ENCODE measurements around the gene HES5.

DNA sequence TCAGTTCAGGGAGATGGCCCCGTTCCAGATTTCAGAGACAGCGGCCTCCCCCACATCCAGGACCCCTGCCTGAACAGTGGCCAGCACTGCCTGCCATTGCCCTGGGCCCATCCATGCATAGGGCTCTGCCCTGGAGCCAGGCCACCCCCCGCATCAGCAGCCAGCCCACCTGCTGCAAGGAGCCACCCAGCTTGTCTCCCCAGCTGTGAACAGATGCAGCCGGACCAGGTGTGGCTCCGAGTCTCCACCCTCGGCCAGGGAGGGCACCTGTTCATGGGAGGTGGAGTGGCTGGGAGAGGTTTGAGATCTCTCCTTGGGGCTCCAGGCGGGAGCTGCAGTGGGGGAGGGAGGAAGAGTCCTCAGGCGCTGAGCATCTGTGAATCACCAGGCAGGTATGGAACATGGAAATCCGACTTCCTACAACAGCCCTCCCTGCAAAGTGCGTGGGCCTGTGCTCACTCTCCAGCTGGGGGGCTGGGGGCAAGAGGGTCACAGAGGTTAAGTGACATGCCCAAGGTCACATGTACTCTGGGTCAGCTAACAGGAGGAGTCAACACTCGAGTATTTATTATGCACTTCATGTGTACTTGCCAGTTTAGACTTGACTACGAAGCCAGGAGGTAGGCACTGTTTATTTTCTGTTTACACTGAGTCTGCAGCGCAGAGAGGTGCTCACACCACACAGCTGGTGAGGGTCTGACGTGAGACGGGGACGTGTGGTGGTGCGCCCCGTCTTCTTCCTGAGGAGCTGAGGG is 4.8 kb upstream of the HES5 start:
- TF ChIP-seq, protein P1, sequence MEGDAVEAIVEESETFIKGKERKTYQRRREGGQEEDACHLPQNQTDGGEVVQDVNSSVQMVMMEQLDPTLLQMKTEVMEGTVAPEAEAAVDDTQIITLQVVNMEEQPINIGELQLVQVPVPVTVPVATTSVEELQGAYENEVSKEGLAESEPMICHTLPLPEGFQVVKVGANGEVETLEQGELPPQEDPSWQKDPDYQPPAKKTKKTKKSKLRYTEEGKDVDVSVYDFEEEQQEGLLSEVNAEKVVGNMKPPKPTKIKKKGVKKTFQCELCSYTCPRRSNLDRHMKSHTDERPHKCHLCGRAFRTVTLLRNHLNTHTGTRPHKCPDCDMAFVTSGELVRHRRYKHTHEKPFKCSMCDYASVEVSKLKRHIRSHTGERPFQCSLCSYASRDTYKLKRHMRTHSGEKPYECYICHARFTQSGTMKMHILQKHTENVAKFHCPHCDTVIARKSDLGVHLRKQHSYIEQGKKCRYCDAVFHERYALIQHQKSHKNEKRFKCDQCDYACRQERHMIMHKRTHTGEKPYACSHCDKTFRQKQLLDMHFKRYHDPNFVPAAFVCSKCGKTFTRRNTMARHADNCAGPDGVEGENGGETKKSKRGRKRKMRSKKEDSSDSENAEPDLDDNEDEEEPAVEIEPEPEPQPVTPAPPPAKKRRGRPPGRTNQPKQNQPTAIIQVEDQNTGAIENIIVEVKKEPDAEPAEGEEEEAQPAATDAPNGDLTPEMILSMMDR (conservative IDR thresholded peaks at IDR 0.05; ENCODE audit: low read depth in 2 of 2) = no peak
- no peak for TF ChIP-seq CREB1 (CRISPR knock-in tag; IDR thresholded peaks at IDR 0.05; ENCODE audit: low read depth)
- TF ChIP-seq EZH2 (IDR thresholded peaks at IDR 0.05; ENCODE audit: low read depth, unreplicated experiment) = no peak
- TF ChIP-seq EZH2phosphoT487 (IDR thresholded peaks at IDR 0.05; ENCODE audit: unreplicated experiment) = no peak
- TF ChIP-seq STAT1 (IDR thresholded peaks at IDR 0.05; ENCODE audit: unreplicated experiment) = no peak
